Activated CD4-positive, CD25-positive, alpha-beta regulatory T cell treated with anti-CD3 and anti-CD28 coated beads, Interleukin-2, amount 50 U/mL, for 72 hours (primary cell): ENCODE results near the gene AFAP1L2.

ENCODE experiments used
- DNase-seq: peaks from one replicate; pipeline ENCODE4 v3.0.0; 2021

The AFAP1L2 gene

GRCh38 chr10:114284346-114285071 is 119.8 kb downstream of the AFAP1L2 start:
- DNase-seq = no peak

GRCh38 chr10:114283535-114284234 is 120.6 kb downstream of the AFAP1L2 start:
- no peak for DNase-seq

GRCh38 chr10:114283091-114283490 is 121.2 kb downstream of the AFAP1L2 start:
- DNase-seq = no peak

- no peak for DNase-seq
Observed at GRCh38 chr10:114282526-114282925, 121.8 kb downstream of the AFAP1L2 start.

- DNase-seq = no peak
Observed at GRCh38 chr10:114281461-114281860, 122.8 kb downstream of the AFAP1L2 start.

- no peak for DNase-seq
Observed at GRCh38 chr10:114281006-114281405, 123.3 kb downstream of the AFAP1L2 start.

- no peak for DNase-seq
Observed at GRCh38 chr10:114279901-114280644, 124.2 kb downstream of the AFAP1L2 start.

GRCh38 chr10:114279289-114279688 is 125.0 kb downstream of the AFAP1L2 start:
- no peak for DNase-seq

- DNase-seq = no peak
Observed at GRCh38 chr10:114278884-114279191, 125.5 kb downstream of the AFAP1L2 start.

GRCh38 chr10:114278140-114278883 is 126.0 kb downstream of the AFAP1L2 start:
- DNase-seq = no peak

GRCh38 chr10:114276671-114277070 is 127.6 kb downstream of the AFAP1L2 start:
- no peak for DNase-seq

- DNase-seq = no peak
Observed at GRCh38 chr10:114276066-114276465, 128.2 kb downstream of the AFAP1L2 start.

- no peak for DNase-seq
Observed at GRCh38 chr10:114274616-114275453, 129.5 kb downstream of the AFAP1L2 start.

- no peak for DNase-seq
Observed at GRCh38 chr10:114273910-114274309, 130.4 kb downstream of the AFAP1L2 start.

GRCh38 chr10:114272696-114273095 is 131.6 kb downstream of the AFAP1L2 start:
- no peak for DNase-seq

GRCh38 chr10:114271779-114272167 is 132.5 kb downstream of the AFAP1L2 start:
- DNase-seq = no peak

- no peak for DNase-seq
Observed at GRCh38 chr10:114271075-114271778, 133.1 kb downstream of the AFAP1L2 start.

- DNase-seq = no peak
Observed at GRCh38 chr10:114266521-114266920, 137.8 kb downstream of the AFAP1L2 start.

- DNase-seq = no peak
Observed at GRCh38 chr10:114265392-114266053, 138.8 kb downstream of the AFAP1L2 start.

GRCh38 chr10:114262496-114262895 is 141.8 kb downstream of the AFAP1L2 start:
- no peak for DNase-seq

GRCh38 chr10:114261076-114261475 is 143.2 kb downstream of the AFAP1L2 start:
- no peak for DNase-seq
